Fibroblast of pulmonary artery (primary cell): Measurements from ENCODE around the gene ACAP3.

Experiments used
- DNase-seq: peaks from one replicate; pipeline ENCODE4 v3.0.0-alpha.2; 2010; ENCODE audit warnings: low read depth
- H3K4me3 ChIP-seq: replicated peaks from 2 replicates; pipeline ENCODE4 v1.5.1; 2011; ENCODE audit warnings: low read depth, mild to moderate bottlenecking, control low read depth, low read length, moderate library complexity
- CTCF ChIP-seq: IDR thresholded peaks from 2 replicates; pipeline ENCODE4 v1.5.1; 2011; ENCODE audit warnings: mild to moderate bottlenecking, control low read depth, low read length, inconsistent platforms; ENCODE audit errors: missing control alignments

ACAP3 gene

GRCh38 chr1:1313500-1314236, 5.9 kb upstream of the ACAP3 start:
- DNase-seq: no peak
- H3K4me3 ChIP-seq: no peak overlapping the region
- TF ChIP-seq CTCF: no peak

GRCh38 chr1:1312450-1313314, 5.0 kb upstream of the ACAP3 start:
- no peak overlapping the region for H3K4me3 ChIP-seq
- TF ChIP-seq CTCF: no peak
- no peak for DNase-seq

- no peak overlapping the region for H3K4me3 ChIP-seq
- no peak for DNase-seq
- no peak for TF ChIP-seq CTCF
Measured at GRCh38 chr1:1311107-1312104, 3.7 kb upstream of the ACAP3 start.

GRCh38 chr1:1310476-1311053, 2.8 kb upstream of the ACAP3 start:
- no peak overlapping the region for H3K4me3 ChIP-seq
- TF ChIP-seq CTCF: no peak

GRCh38 chr1:1310109-1310385, 2.3 kb upstream of the ACAP3 start:
- DNase-seq: no peak
- TF ChIP-seq CTCF: no peak
- H3K4me3 ChIP-seq: no peak overlapping the region

More at GRCh38 chr1:1310476-1311053, 2.8 kb upstream of the ACAP3 start:
- DNase-seq: no peak
